Naive thymus-derived CD4-positive, alpha-beta T cell (primary cell): ENCODE measurements around the gene WDR70. TPM values are rescaled to one million over a fixed set of nuclear protein-coding genes. Genes with fewer than 3 reads are reported as not detected.

Source experiments
- ATAC-seq: fragments of 150-1000 bp; cut with Tn5 transposase; 2 replicates; pipeline ENCODE4 v1.10.0; 2021; ENCODE audit warnings: mild to moderate bottlenecking, moderate library complexity
- CTCF ChIA-PET: fragments of 350-600 bp; sonication (Branson Sonifier 250); formaldehyde crosslinking; loops from one replicate; lab custom pipeline; 2021; ENCODE audit warnings: antibody characterized with exemption; lab: Charles Lee
- POLR2A ChIA-PET: fragments of 350-600 bp; sonication (Branson Sonifier 250); formaldehyde crosslinking; loops from one replicate; lab custom pipeline; 2021; ENCODE audit warnings: antibody characterized with exemption, inconsistent platforms; lab: Charles Lee
- DNase-seq, 9 donors: peaks; one replicate each; pipeline versions ENCODE4 v3.0.0 to v3.0.0-alpha.2; 2020 to 2022; ENCODE audit warnings: mixed read lengths in 1 of 9
- H3K27ac ChIP-seq: one replicate; pipeline ENCODE4 v1.7.0; 2013; ENCODE audit warnings: mild to moderate bottlenecking, low read depth, low read length, moderate library complexity
- H3K27me3 ChIP-seq, 2 donors: one replicate each; pipeline ENCODE4 v1.7.0; 2013; ENCODE audit warnings: low read length in 2 of 2, mild to moderate bottlenecking in 2 of 2, moderate library complexity in 2 of 2; ENCODE audit not compliant: control insufficient read depth in 2 of 2, insufficient read depth in 2 of 2
- H3K36me3 ChIP-seq, 3 experiments: 1 replicate in 2 of 3; 2 replicates in 1 of 3; pipeline ENCODE4 v1.7.0; 2013; ENCODE audit warnings: low read length in 3 of 3, mild to moderate bottlenecking in 3 of 3, moderate library complexity in 1 of 3; ENCODE audit not compliant: insufficient read depth in 3 of 3, control insufficient read depth in 2 of 3
- H3K4me1 ChIP-seq, 2 donors: one replicate each; pipeline ENCODE4 v1.7.0; 2013; ENCODE audit warnings: low read length in 2 of 2, mild to moderate bottlenecking in 2 of 2, moderate library complexity in 1 of 2; ENCODE audit not compliant: control insufficient read depth in 2 of 2, insufficient read depth in 2 of 2
- H3K4me3 ChIP-seq: 2 replicates; pipeline ENCODE4 v1.7.0; 2013; ENCODE audit warnings: mild to moderate bottlenecking, low read length
- H3K9me3 ChIP-seq, 3 experiments: 1 replicate in 2 of 3; 2 replicates in 1 of 3; pipeline ENCODE4 v1.7.0; 2013; ENCODE audit warnings: low read length in 3 of 3; ENCODE audit not compliant: control insufficient read depth in 2 of 3
- H3K27ac Mint-ChIP-seq, 9 donors: one replicate each; pipeline ENCODE4 v1.8.0; 2020 to 2022; ENCODE audit warnings: mixed read lengths in 9 of 9, mild to moderate bottlenecking in 8 of 9, moderate library complexity in 5 of 9, inconsistent platforms in 2 of 9
- H3K27me3 Mint-ChIP-seq, 5 donors: one replicate each; pipeline ENCODE4 v1.8.0; 2021 to 2022; ENCODE audit warnings: mixed read lengths in 5 of 5, mild to moderate bottlenecking in 1 of 5
- H3K36me3 Mint-ChIP-seq, 5 donors: one replicate each; pipeline ENCODE4 v1.8.0; 2020 to 2022; ENCODE audit warnings: mixed read lengths in 5 of 5, mild to moderate bottlenecking in 3 of 5, inconsistent platforms in 1 of 5
- H3K4me1 Mint-ChIP-seq, 7 donors: one replicate each; pipeline ENCODE4 v1.8.0; 2020 to 2022; ENCODE audit warnings: mixed read lengths in 7 of 7, mild to moderate bottlenecking in 3 of 7, inconsistent platforms in 1 of 7
- H3K4me3 Mint-ChIP-seq, 10 donors: one replicate each; pipeline ENCODE4 v1.8.0; 2020 to 2022; ENCODE audit warnings: mild to moderate bottlenecking in 10 of 10, mixed read lengths in 10 of 10, moderate library complexity in 6 of 10, inconsistent platforms in 2 of 10
- H3K9me3 Mint-ChIP-seq, 11 donors: one replicate each; pipeline ENCODE4 v1.8.0; 2020 to 2022; ENCODE audit warnings: mixed read lengths in 11 of 11, mild to moderate bottlenecking in 4 of 11, inconsistent platforms in 1 of 11, moderate library complexity in 1 of 11
- intact Hi-C, 2 donors: fragments of 100-400 bp; cut with micrococcal nuclease; formaldehyde crosslinking; loops; one replicate each; pipeline ENCODE4 v1.15.1; 2023
- polyA plus RNA-seq, 2 donors: library from polyadenylated mRNA; unstranded; fragments of 300-500 nt; fragmentation: Illumina TruSeq; gene quantifications; one replicate each; pipeline ENCODE4 v1.2.3, GENCODE V29; 2021
- total RNA-seq, 6 experiments: library from RNA in 5 of 6; stranded (reverse) in 5 of 6; gene quantifications; 1 replicate in 5 of 6; 2 replicates in 1 of 6; pipeline ENCODE4 v1.2.3 and lab custom pipeline; 2021 to 2026

WDR70 gene
- total and polyA plus RNA-seq, 7 experiments from 2014 or later, result 17.7 to 41.4 (median 38.8) TPM

- Histone ChIP-seq H3K36me3 (no peaks in the 10 kb centered on the region), H3K27me3 (no peaks in the 10 kb centered on the region), H3K9me3 (no peaks in the 10 kb centered on the region), H3K4me3 (no peak overlapping the region), H3K4me1 (no peaks in the 10 kb centered on the region), H3K27ac (no peak overlapping the region)
- Mint-ChIP-seq H3K36me3 (peaks cover 11 to 56% (median 45%) of the 10 kb centered on the region in 5 donors), H3K4me3 (no peak overlapping the region), H3K27ac (no peak overlapping the region), H3K4me1 (peaks cover 0 to 5% (median 0%) of the 10 kb centered on the region in 7 donors), H3K27me3 (no peaks in the 10 kb centered on the region), H3K9me3 (peaks cover 0 to 44% (median 18%) of the 10 kb centered on the region in 11 donors)
- ChIA-PET CTCF (no interaction called here), POLR2A (no interaction called here)
- intact Hi-C loops, result no loop called here
- ATAC-seq (no peak), DNase-seq (no peak)
Observed at GRCh38 chr5:37598733-37599132, 219.6 kb downstream of the WDR70 start.

GRCh38 chr5:37601163-37601562 lies 222.0 kb downstream of the WDR70 start:
- no peaks in the 10 kb centered on the region for H3K27me3 ChIP-seq
- intact Hi-C loops, result no loop called here
- ATAC-seq (no peak), DNase-seq (no peak)
- Mint-ChIP-seq H3K4me1 (peaks cover 0 to 5% (median 0%) of the 10 kb centered on the region in 7 donors), H3K27ac (no peak overlapping the region), H3K27me3 (no peaks in the 10 kb centered on the region), H3K4me3 (no peak overlapping the region), H3K9me3 (peaks cover 0 to 41% (median 18%) of the 10 kb centered on the region in 11 donors), H3K36me3 (peaks cover 11 to 59% (median 55%) of the 10 kb centered on the region in 5 donors)
- H3K4me1 ChIP-seq, result no peaks in the 10 kb centered on the region
- no peak overlapping the region for H3K4me3 ChIP-seq
- H3K27ac ChIP-seq, result no peak overlapping the region
- ChIA-PET CTCF (interaction anchor here (0.7 kb wide), 1 partner anchor 68 kb away, joined by 3 read pairs; no protein-coding TSS in a partner anchor), POLR2A (no interaction called here)
- no peaks in the 10 kb centered on the region for H3K9me3 ChIP-seq
- H3K36me3 ChIP-seq, result no peaks in the 10 kb centered on the region

GRCh38 chr5:37603072-37603471 lies 224.0 kb downstream of the WDR70 start:
- H3K4me1 Mint-ChIP-seq, result peaks cover 0 to 5% (median 0%) of the 10 kb centered on the region in 7 donors
- peaks cover 0 to 34% (median 15%) of the 10 kb centered on the region in 11 donors for H3K9me3 Mint-ChIP-seq
- no peaks in the 10 kb centered on the region for H3K4me1 ChIP-seq
- H3K27ac Mint-ChIP-seq, result no peak overlapping the region
- no peak for DNase-seq
- H3K9me3 ChIP-seq, result no peaks in the 10 kb centered on the region
- intact Hi-C loops, result no loop called here
- H3K4me3 ChIP-seq, result no peak overlapping the region
- H3K4me3 Mint-ChIP-seq, result no peak overlapping the region
- ATAC-seq, result no peak
- peaks cover 7 to 56% (median 46%) of the 10 kb centered on the region in 5 donors for H3K36me3 Mint-ChIP-seq
- H3K27ac ChIP-seq, result no peak overlapping the region
- H3K36me3 ChIP-seq, result no peaks in the 10 kb centered on the region
- no peaks in the 10 kb centered on the region for H3K27me3 ChIP-seq
- ChIA-PET CTCF (no interaction called here), POLR2A (no interaction called here)
- no peaks in the 10 kb centered on the region for H3K27me3 Mint-ChIP-seq

- intact Hi-C loops, result no loop called here
- H3K27me3 Mint-ChIP-seq, result no peaks in the 10 kb centered on the region
Observed at GRCh38 chr5:37604290-37604689, 225.2 kb downstream of the WDR70 start.

GRCh38 chr5:37606148-37606547 lies 227.0 kb downstream of the WDR70 start:
- H3K4me1 Mint-ChIP-seq, result peaks cover 0 to 5% (median 0%) of the 10 kb centered on the region in 7 donors
- no peak overlapping the region for H3K4me3 ChIP-seq
- intact Hi-C loops, result no loop called here
- CTCF ChIA-PET, result no interaction called here
- no peaks in the 10 kb centered on the region for H3K4me1 ChIP-seq
- H3K4me3 Mint-ChIP-seq, result no peak overlapping the region
- no peak overlapping the region for H3K27ac ChIP-seq
- no peak overlapping the region for H3K27ac Mint-ChIP-seq
- peaks cover 0 to 8% (median 6%) of the 10 kb centered on the region in 11 donors for H3K9me3 Mint-ChIP-seq
- peaks cover 0 to 6% (median 0%) of the 10 kb centered on the region in 3 experiments for H3K36me3 ChIP-seq
- no peaks in the 10 kb centered on the region for H3K27me3 ChIP-seq
- H3K9me3 ChIP-seq, result no peaks in the 10 kb centered on the region
- ATAC-seq, result no peak
- peaks cover 0 to 62% (median 53%) of the 10 kb centered on the region in 5 donors for H3K36me3 Mint-ChIP-seq
- DNase-seq, result no peak
- H3K27me3 Mint-ChIP-seq, result no peaks in the 10 kb centered on the region
- POLR2A ChIA-PET, result no interaction called here

More at GRCh38 chr5:37604290-37604689, 225.2 kb downstream of the WDR70 start:
- H3K36me3 ChIP-seq, result peaks cover 0 to 1% (median 0%) of the 10 kb centered on the region in 3 experiments
- H3K4me1 ChIP-seq, result no peaks in the 10 kb centered on the region
- peak overlapping the region in 1 of 9 donors; percentile 43 for H3K27ac Mint-ChIP-seq
- ChIA-PET POLR2A (no interaction called here), CTCF (no interaction called here)
- DNase-seq, result no peak
- ATAC-seq, result no peak
- H3K4me3 Mint-ChIP-seq, result no peak overlapping the region
- no peaks in the 10 kb centered on the region for H3K9me3 ChIP-seq
- peaks cover 0 to 25% (median 10%) of the 10 kb centered on the region in 11 donors for H3K9me3 Mint-ChIP-seq
- H3K4me1 Mint-ChIP-seq, result peaks cover 0 to 5% (median 0%) of the 10 kb centered on the region in 7 donors
- H3K27me3 ChIP-seq, result no peaks in the 10 kb centered on the region
- peaks cover 0 to 59% (median 50%) of the 10 kb centered on the region in 5 donors for H3K36me3 Mint-ChIP-seq
- H3K27ac ChIP-seq, result no peak overlapping the region
- no peak overlapping the region for H3K4me3 ChIP-seq

- H3K4me3 Mint-ChIP-seq, result no peak overlapping the region
- peaks cover 0 to 5% (median 0%) of the 10 kb centered on the region in 7 donors for H3K4me1 Mint-ChIP-seq
- intact Hi-C loops, result no loop called here
- H3K9me3 Mint-ChIP-seq, result peaks cover 0 to 2% (median under 1%) of the 10 kb centered on the region in 11 donors
- ChIA-PET POLR2A (no interaction called here), CTCF (no interaction called here)
- peaks cover 0 to 56% (median 48%) of the 10 kb centered on the region in 5 donors for H3K36me3 Mint-ChIP-seq
- ATAC-seq (no peak), DNase-seq (no peak)
- Histone ChIP-seq H3K4me3 (no peak overlapping the region), H3K27ac (no peak overlapping the region), H3K9me3 (no peaks in the 10 kb centered on the region), H3K27me3 (no peaks in the 10 kb centered on the region), H3K36me3 (peaks cover 0 to 6% (median 0%) of the 10 kb centered on the region in 3 experiments), H3K4me1 (no peaks in the 10 kb centered on the region)
- no peaks in the 10 kb centered on the region for H3K27me3 Mint-ChIP-seq
- H3K27ac Mint-ChIP-seq, result no peak overlapping the region
Observed at GRCh38 chr5:37606632-37607248, 227.6 kb downstream of the WDR70 start.

- Histone ChIP-seq H3K9me3 (no peaks in the 10 kb centered on the region), H3K27ac (no peak overlapping the region), H3K36me3 (peaks cover 0 to 4% (median 4%) of the 10 kb centered on the region in 3 experiments), H3K27me3 (no peaks in the 10 kb centered on the region), H3K4me3 (no peak overlapping the region), H3K4me1 (no peaks in the 10 kb centered on the region)
- no peak overlapping the region for H3K4me3 Mint-ChIP-seq
- no peaks in the 10 kb centered on the region for H3K27me3 Mint-ChIP-seq
- H3K9me3 Mint-ChIP-seq, result peaks cover 0 to 4% (median 0%) of the 10 kb centered on the region in 11 donors
- H3K36me3 Mint-ChIP-seq, result peaks cover 1 to 65% (median 57%) of the 10 kb centered on the region in 5 donors
- ChIA-PET POLR2A (no interaction called here), CTCF (no interaction called here)
- intact Hi-C loops, result no loop called here
- H3K4me1 Mint-ChIP-seq, result peaks cover 0 to 10% (median 0%) of the 10 kb centered on the region in 7 donors
- no peak overlapping the region for H3K27ac Mint-ChIP-seq
- no peak for DNase-seq
- no peak for ATAC-seq
Observed at GRCh38 chr5:37615184-37615583, 236.1 kb downstream of the WDR70 start.
